Activated CD8-positive, alpha-beta memory T cell treated with anti-CD3 and anti-CD28 coated beads for 48 hours (primary cell): ENCODE results near the gene ITGA11.

Experiments used
- DNase-seq, 3 experiments: peaks; one replicate each; pipeline ENCODE4 v3.0.0-alpha.2; 2020; ENCODE audit warnings: low read depth in 2 of 3, low spot score in 2 of 3

Gene ITGA11

GRCh38 chr15:68335251-68335650 is 96.7 kb downstream of the ITGA11 start:
- DNase-seq = no peak

DNA sequence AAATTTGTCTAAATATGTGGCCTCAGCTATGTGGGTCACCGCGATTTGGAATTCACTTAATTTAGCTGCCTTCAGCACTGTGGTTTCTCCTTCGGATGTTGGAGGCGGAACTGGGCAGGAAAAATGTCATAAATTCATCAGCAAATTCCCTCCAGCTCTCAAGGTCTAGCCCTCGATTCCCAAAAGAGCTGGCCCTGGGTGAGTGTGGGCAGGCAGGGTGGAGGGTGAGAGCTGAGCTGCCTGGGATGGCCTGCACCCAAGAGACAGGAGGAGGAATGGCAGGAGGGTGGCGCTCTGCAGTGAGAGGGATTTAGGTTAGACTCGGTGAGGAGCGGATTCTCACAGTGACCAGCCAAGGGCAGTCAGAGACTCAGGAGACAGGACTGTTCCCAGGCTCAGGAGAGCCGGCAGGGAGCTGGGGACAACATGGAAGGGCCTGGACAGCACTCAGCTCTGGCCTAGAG is 97.3 kb downstream of the ITGA11 start:
- DNase-seq = no peak

DNA sequence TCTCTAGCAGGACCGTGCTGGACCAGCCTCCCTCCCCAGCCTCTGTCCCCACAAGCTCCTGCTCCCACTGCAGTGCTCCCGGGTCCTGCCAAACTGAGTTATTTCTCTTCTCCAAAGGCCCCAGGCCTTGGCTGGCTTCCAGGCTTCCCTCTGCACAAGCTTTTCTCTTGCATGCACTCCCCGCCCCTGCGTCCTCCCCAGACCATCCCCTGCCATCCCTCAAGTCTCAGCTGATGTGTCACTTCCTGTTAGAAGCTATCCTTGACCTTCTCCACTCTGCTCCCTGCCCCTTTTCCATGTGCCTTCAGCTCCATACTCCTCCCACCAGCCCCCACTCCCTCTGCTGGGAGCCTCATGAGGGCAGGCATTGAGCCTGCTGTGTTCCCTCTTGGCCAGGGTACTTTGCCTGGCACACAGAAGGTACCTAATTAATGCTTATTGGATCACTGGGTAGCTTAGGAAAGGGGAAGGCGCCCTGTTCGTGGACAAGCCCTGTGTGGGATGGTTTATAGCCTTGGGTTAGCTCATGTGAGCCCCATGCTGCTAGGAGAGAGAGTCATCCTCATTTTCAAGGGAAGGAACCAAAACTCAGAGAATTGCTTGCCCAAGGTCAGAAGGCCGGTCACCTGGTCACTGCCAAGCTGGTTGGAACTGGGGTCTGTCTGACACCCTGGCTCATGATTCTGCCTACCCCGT is 98.0 kb downstream of the ITGA11 start:
- DNase-seq = no peak

DNA sequence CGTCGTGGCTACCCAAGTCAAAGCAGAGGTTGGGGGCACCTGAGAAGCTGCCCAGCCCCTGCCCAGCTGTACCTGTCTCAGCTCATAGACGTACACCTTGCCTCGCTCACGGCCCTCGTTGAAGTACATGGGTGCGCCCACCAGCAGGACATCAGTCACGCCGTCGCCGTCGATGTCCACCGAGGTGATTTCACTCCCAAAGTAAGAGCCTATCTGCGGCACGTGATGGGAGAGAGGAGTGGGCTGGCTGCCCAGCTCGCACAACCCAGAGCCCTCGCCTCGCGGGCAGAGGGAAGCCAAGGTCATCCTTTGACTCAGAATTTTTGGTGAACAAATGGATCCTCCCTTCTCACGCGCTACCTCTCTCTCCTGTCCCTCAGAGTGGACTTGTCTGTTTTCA is 99.7 kb downstream of the ITGA11 start:
- no peak for DNase-seq

- no peak for DNase-seq
Observed at GRCh38 chr15:68330901-68331300, 101.1 kb downstream of the ITGA11 start.

- DNase-seq = no peak
Observed at GRCh38 chr15:68330416-68330815, 101.5 kb downstream of the ITGA11 start.

- no peak for DNase-seq
Observed at GRCh38 chr15:68328964-68329363, 103.0 kb downstream of the ITGA11 start.

DNA sequence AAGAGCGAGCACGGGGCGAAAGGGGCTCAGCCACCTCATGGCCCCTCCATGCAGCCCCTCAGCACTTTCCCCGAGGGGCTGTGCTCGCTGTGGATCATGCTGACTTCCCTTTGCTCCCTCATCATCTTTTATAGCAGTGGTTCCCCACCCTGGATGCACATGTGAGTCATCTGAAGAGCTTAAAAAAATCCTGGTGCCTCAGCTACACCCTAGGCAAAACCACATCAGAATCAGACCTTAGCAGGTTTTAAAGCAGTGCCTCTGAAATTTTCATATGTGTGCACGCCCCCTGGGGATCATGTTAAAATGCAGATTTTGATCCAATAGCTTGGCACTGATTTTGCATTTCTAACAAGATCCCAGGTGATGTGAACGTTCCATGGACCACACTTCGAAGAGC is 103.5 kb downstream of the ITGA11 start:
- DNase-seq = no peak

DNA sequence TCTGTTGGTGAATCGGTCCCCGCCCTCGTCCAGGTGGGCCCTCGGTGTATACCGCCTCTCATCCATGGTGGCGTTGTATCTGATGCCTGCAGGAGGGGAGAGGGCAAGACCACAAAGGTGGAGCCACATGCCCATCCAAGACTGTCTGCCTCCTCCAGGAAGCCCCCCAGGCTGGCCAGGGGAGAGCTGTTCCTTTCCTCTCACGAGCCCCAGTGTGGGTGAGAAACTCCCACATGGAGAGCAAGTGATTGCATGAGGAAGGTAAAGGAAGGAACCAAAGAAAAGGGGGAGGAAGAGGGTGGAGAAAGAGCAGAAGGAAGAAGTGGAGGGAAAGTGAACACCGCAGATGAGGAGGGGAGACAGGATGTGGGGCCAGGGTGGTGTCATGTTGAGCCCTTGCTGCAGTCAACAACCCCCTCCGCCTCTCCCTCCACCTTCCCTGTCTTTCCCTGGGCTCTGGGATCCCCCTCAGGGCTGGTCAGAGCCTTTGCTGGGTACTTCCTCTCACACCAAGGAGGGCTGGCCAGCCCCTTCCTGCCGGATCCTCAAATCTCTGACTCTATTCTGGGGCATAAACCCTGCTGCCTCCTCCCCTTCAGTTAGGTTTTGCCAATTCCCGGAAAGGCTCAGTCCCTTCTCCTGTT is 105.1 kb downstream of the ITGA11 start:
- no peak for DNase-seq

GRCh38 chr15:68325726-68326125 is 106.2 kb downstream of the ITGA11 start:
- no peak for DNase-seq

DNA sequence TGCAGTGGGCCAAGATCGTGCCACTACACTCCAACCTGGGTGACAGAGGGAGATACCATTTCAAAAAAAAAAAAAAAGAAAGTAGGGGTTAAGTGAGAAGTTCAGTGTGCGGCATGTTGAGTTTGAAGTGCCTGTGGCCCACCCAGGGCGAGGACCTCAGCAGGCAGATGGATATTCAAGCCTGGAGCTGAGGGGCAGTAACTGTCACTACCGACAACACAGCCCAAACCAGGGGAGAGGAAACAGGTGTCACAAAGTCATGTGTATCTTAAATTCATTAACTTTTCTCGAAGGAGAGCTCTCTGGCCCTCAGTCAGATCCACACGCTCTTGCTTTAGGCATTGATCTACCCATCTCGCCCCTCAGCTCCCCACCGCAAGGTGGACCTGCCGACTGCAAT is 109.2 kb downstream of the ITGA11 start:
- DNase-seq = no peak

DNA sequence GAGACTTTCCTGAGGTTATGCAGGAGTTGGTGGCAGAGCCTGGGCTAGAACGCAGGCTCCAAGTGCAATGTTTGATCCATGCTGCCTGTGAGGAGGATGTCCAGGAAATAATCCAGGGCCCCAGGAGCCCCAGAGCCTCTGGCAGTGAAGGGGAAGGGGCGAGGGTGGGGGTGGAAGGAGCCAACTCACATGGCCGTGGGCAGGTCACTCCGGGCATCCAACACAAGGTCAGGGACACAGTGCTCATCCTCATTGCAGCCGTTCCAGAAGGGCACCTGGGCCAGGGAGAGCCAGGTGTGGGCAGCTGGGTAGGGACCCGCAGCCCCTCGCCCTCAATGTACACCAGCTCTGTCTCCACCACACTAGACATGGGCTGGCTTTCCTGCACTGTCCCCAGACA is 110.7 kb downstream of the ITGA11 start:
- no peak for DNase-seq

DNA sequence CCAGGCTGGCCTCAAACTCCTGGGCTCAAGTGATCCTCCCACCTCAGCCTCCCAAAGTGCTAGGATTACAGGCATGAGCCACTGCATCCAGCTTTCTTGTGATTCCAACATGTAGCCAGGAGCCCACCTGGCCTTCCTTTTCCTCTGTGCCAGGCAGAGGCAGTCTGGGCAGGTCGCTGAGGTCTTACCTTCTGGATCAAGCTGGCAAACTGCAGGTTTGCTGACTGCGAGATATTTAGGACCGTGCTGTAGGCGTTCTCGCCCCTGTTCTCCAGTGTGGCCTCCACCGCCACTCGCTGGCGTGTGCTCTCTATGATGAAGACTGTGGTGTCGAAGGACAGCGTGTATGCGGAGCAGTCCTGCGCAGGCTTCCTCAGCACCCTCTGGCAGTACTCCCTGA is 112.0 kb downstream of the ITGA11 start:
- DNase-seq = no peak

DNA sequence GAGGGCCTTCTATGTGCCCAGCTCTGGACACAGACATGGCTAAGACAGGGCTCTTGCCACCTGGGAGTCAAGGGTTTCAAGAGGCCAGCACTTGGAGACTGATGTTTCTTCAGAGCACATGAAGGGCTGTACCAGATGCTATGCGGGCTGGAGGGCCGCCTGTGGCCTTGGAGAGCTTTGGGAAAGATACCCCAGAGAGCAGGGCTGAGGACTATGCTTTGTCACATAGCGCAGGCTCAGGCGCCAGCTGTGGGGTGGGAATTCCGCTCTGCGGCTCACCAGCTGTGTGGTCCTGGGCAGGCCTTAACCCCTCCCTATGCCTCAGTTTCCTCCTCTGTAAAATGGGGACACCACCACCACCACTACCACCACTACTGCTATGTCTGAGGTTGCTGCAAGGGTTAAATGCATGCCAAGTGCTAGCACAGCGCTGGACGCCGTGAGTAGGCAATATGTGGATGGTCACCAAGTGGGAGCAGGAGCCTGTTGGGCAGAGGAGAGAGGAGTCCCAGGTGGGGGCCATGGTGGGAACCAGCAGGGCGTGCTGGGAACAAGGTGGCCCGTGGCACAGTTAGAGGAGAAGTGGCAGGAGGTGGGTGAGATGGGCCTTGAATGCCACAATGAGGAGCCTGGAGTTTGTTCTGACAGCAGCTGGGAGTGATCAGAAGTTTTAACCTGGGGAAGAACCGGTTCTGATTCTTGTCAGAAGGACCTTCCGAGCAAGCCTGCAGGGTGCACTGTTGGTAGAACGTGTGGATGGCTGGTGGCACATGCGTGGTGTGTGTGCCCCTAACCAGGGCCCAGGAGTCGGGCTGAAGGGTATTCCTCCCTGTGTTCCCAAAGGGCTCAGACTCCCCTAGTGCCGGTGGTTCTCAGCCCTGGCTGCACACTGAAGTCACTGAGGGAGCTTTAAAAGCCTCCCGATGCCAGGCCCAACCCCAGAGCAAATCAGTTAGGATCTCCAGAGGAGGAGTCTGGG is 112.7 kb downstream of the ITGA11 start:
- no peak for DNase-seq

GRCh38 chr15:68318008-68318835 is 113.7 kb downstream of the ITGA11 start:
- DNase-seq = no peak

DNA sequence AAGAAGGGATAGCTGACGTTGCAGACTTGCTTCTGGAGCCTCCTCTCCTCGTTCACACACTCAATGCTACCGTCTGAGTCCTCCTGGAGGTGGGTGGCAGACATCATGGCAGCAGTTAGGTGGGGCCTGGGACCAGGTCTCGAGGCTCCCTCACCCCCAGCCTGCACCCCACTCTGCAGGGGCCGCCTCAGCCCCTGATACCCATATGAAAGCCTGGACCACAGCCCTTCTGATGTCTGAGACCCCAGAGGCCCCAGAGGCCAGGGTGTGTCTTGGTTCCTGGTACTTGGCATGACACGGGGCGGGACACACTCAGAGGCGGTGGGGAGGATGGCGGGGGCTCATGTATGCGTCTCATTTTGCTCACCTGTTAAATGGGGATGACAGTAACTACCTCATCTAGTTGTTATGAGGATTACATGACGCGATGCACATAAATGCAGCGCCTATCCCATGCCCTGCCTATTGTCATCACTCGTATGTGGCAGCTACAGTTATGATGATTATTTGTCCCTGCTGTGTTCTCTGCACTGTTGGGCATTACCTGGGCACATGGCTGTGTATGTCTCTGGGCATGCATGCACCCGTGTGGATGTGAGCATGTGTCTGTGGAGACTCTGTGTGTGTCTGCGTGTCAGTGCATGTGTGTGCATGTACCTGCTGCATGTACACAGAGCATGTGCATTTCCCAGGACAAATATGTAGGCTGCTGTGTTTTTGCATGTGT is 114.5 kb downstream of the ITGA11 start:
- no peak for DNase-seq

DNA sequence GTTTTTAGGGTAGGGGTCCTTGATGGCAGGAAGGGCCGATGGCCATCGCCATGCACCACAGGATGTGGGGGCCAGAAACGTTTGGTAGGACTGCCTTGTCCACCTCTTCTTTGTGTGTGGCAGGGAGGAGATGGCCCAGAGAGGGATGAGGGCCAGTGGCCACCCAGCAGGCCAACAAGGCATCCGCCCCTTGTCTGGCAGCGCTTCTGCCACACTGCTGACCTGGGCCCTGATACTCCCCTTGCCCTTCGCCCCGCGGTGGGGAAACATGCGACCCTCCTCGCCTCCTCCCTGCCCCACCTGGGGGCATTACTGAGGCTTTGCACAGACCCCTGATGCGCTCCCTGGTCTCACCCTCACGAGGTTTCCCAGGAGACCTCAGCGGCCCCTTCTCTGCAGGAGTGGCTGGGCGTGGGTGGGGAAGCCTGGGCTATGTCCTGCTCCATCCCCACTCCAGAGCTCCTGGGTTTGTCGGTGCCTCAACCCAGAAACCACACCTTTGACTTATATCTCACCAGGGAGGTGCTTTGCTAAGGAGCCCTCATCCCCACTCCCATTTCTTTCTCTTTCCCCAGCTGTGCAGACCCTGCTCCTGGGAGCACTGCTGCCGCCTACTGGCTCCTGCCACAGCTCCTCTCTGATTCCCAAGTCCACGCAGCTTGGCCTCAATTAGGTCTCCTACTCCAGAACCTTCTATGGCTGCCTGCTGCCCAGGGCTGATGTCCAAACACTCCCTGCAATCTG is 115.7 kb downstream of the ITGA11 start:
- DNase-seq = no peak

- DNase-seq = no peak
Observed at GRCh38 chr15:68315495-68316031, 116.4 kb downstream of the ITGA11 start.

- no peak for DNase-seq
Observed at GRCh38 chr15:68315035-68315434, 116.9 kb downstream of the ITGA11 start.
